Suprapubic skin (tissue), 4 donors: ENCODE measurements around the gene SLC35D3.

Experiments
- POLR2A ChIP-seq, 2 donors: fragments of 450-650 bp; IDR thresholded peaks; one replicate each; pipeline ENCODE4 v1.6.1; 2017; ENCODE audit warnings: antibody characterized with exemption in 2 of 2, mild to moderate bottlenecking in 2 of 2, moderate library complexity in 2 of 2
- POLR2AphosphoS5 ChIP-seq, 3 donors: sonication (generic); formaldehyde crosslinking; IDR thresholded peaks; one replicate each; pipeline ENCODE4 v1.6.1; 2017; ENCODE audit warnings: antibody characterized with exemption in 3 of 3
- TF ChIP-seq, protein P1 (sequence below), 2 donors: fragments of 200-600 bp in 1 of 2; fragments of 450-650 bp in 1 of 2; sonication (generic) in 1 of 2; IDR thresholded peaks; one replicate each; pipeline ENCODE4 v1.5.1; 2016 to 2019; ENCODE audit warnings: antibody characterized with exemption in 2 of 2, mild to moderate bottlenecking in 1 of 2, moderate library complexity in 1 of 2

DNA sequence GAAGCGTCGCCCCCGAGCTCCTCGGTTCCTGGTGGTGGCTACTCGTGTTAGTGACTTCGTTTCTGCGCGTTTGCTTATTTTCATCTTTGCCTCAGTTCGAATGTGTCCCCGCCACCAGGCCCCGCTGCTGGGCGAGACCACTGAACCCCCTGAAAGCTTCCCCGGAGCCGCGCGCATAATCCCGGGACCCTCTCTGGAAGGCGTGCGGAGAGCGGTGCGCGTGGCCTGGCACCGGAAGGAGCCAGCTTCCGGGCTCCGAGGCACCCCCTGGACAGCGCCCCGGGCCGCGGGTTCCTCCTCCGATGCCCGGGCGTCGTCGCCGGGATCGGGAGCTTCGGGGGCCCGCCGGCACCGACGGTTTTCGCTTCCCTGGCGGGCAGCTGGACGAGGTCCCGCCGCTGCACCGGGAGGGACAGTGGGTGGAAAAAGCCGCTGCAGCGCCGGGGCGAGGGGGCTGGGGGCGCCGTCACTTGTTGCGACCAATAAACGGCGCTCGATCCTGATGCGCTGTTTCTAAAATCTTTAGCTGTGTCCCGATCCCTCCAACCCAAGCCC, 643 bp upstream of the SLC35D3 start:
- TF ChIP-seq, protein P1, sequence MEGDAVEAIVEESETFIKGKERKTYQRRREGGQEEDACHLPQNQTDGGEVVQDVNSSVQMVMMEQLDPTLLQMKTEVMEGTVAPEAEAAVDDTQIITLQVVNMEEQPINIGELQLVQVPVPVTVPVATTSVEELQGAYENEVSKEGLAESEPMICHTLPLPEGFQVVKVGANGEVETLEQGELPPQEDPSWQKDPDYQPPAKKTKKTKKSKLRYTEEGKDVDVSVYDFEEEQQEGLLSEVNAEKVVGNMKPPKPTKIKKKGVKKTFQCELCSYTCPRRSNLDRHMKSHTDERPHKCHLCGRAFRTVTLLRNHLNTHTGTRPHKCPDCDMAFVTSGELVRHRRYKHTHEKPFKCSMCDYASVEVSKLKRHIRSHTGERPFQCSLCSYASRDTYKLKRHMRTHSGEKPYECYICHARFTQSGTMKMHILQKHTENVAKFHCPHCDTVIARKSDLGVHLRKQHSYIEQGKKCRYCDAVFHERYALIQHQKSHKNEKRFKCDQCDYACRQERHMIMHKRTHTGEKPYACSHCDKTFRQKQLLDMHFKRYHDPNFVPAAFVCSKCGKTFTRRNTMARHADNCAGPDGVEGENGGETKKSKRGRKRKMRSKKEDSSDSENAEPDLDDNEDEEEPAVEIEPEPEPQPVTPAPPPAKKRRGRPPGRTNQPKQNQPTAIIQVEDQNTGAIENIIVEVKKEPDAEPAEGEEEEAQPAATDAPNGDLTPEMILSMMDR (IDR thresholded peaks at IDR 0.05), result no peak
- TF ChIP-seq POLR2AphosphoS5 (IDR thresholded peaks at IDR 0.05) (no peak), POLR2A (IDR thresholded peaks at IDR 0.05) (no peak)
